Superior temporal gyrus (tissue), 1 donor: Measurements from ENCODE around the gene OSGEP.

Experiments used
- DNase-seq: peaks from one replicate; pipeline ENCODE4 v3.0.0-alpha.2; 2016; ENCODE audit errors: extremely low spot score

The OSGEP gene

GRCh38 chr14:20434701-20435581 lies 19.7 kb downstream of the OSGEP start:
- DNase-seq: peak; percentile 78

DNA sequence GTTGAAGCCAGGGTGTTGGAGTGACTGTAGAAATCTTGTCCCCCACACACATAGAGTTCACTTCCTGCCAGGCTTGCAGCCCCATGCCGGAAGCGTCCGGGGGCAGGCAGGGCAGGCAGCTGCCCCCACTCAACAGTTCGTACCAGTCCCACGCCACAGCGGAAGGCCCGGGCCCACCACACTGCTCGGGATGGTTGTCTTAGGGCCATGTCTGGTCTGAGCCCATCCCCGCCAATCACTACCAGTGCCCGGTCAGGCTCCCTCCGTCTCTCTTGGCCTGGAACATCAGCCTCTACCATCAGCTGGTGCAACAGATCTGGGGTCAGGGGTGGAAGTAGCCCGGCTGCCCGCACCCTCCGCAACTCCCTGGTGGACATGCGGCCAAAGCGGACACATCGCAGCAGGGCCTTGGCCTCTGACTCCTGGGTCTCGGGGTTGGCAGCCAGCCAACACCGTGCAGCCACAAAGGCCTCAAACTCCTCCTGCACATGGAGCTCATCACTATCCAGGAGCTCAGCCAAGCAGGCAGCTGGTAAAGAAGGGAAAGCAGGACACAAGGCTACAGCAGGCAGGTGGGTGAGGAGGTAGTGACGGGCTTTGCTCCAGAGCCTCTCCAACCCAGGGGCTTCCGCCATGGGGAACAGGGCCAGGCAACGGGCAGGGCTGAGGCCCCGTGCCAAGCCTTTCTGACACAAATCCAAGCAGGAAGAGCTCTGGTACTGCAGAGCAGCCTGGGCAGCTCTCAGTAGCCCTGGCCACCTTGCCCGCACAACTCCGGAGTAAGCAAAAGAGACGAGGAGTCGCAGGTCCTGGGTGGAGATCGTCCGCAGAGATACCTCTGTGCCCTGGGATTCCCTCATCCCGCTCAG lies 24.6 kb downstream of the OSGEP start:
- DNase-seq: no peak

GRCh38 chr14:20428802-20429201 lies 25.8 kb downstream of the OSGEP start:
- no peak for DNase-seq

DNA sequence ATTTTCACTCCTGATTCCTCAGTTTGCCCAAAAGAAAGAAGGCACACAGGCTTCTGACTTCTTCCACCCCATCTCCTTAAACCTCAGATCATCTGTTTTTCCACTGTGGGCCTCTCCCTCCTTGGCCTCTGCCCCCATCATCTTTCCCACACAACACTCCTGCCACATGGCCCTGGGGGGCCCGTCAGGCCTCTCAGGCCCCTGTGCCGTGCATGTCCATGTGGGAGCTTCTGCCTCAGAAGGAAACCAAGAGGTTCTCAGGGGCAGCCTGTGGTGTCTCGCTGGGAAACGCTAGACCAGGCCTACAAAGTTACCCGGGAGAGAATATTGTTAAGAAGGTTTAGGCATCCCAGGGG lies 26.6 kb downstream of the OSGEP start:
- DNase-seq: no peak

DNA sequence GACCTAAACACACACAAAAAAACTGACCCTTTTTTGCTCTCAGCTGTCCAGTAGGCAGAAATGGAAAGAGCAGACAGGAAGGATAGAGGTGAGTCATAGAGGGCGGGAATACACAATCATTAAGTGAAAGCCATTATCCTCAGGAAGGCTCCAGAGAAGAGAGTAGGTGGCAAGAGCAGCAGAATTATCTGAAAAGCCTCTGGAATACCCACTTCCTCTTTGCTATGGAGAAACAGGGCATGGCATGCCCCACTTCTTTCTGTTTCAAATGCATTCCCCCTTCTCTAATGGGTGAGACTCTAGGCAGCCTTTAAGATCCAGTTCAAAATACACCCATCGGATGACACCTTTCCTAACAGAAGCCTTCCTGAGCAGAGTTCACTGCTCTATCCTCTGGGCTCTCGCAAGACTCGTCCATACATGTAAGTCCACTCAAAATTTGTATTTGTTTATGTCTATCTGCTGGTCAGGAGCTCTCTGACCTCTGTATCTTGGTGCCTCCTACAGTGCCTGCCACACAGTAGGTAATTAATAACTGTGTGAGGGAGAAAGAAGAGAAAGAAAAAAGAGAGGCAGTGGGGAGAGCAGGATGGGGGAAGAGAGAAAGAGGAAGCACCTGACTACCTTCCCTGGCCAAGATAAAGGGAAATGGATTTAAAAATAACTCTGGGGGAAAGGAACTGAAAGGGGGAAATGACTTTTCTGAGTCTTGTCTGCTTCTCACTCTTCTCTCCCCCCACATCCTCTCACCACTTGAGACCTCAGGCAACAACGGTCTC lies 27.2 kb downstream of the OSGEP start:
- no peak for DNase-seq

DNA sequence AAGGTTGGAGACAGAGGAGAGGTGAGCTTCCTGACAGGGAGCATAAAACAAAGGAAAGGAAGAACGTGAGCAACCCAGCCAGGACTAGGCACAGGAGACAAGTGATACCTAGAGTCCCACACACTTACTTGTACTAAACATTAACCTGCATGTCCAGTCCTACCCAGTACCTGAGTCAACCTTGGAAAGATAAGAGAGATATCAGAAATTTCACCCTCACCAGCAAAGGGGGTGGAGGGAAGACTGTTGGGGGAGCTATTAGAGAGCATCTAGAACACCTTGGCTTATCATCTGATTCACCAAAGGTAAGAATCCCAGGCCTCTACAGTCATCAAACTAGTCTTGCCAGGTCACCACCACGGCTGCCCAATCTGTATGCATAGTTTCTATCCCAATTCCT lies 29.8 kb downstream of the OSGEP start:
- DNase-seq: no peak

GRCh38 chr14:20422886-20423285 lies 31.7 kb downstream of the OSGEP start:
- no peak for DNase-seq

- DNase-seq: no peak
These were observed 33.3 kb downstream of the OSGEP start for GRCh38 chr14:20421267-20421666.

- no peak for DNase-seq
These were observed 35.2 kb downstream of the OSGEP start for GRCh38 chr14:20419419-20419818.

GRCh38 chr14:20418501-20418909 lies 36.1 kb downstream of the OSGEP start:
- DNase-seq: no peak

DNA sequence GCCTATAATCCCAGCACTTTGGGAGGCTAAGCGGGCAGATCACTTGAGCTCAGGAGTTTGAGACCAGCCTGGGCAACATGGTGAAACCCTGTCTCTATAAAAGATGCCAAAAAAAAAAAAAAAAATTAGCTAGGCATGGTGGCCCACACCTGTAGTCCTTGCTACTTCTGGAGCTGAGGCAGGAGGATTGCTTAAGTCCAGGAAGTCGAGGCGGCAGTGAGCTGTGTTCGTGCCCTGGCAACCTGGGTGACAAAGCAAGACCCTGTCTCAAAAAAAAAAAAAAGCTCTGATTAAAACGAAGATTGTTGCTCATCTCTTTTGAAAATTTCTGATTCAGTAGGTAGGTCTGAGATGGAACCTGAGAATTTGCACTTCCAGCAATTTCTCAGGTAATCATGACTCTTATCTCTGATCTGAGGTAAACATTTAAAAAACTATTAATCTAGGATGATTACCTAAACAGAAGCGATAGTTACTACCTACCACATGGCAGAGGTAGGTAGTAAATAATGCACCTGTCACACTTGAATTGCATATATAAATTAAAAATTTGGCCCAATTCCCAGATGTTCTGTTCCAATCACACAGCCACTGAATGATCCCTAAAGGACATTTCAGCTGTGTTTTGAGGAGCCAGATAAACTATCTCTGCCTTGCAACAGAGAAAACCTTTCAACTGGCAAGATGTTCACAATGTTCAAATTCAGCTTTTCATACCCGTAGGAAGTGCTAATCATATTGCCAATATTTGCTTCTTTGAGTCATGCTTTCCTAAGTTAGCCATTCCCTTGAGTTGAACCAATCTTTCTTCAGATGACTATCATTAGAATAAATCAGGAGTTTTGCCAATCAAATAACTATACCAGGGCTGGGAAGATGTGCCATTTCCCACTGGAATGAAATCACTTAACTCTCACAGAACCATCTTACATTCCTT lies 37.1 kb downstream of the OSGEP start:
- no peak for DNase-seq

DNA sequence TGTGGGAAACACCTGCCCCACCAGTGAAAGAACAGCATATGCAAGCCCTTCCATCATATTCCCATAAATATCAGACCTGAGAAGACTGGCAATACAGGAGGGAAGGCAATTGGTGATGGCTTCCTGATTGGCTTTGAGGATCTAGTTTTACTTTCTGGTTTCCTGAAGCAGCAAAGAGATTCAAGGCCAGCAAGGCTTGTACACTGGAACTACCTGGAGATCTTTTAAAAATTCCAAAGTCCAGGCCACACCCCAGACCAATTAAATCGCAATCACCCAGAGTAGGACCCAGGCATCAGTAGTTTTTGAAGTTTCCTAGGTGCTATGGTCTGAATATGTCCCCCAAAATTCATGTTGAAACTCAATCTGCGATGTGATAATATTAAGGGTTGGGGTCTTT lies 38.4 kb downstream of the OSGEP start:
- DNase-seq: no peak

DNA sequence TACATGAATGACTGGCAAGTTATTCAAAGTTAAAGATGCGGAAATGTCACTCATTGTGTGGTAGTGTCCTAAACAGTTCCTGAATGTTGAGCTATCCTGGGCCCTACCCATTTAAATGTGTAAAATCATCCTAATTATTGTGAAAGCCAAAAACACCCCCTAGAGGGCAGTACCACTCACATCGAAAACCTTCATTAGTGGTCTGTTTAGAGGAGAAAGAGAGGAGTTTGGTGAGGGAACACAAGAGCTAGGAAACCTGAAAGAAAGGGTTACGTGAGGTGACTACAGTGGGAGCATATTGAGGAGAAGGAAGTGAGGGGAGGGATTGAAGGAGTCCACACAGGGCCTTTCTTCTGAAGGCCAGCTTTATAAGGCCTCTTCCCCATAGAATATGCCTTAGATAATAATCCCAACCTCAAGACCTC lies 38.8 kb downstream of the OSGEP start:
- DNase-seq: peak; percentile 83

DNA sequence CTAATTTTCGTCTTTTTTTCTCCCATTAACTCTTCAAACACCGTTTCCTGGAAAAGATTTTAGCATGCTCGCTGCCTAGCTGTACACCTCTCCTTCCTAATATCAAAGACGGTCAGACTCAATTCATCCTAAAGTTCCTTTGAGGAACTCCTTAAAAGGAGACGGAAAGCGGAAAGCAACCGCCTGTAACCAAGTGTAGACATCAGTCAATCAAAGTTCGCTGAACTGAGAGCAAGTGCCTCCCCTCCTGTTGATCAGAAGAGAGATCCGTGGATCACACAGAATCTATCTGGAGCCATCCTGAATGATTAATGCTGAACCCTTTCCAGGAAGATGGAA lies 40.9 kb downstream of the OSGEP start:
- peak; percentile 55 for DNase-seq

- DNase-seq: peak; percentile 72
These were observed 41.5 kb downstream of the OSGEP start, which contains the start of gene TEP1 for GRCh38 chr14:20412876-20413743. TSS of gene TEP1 (minus strand) at chr14:20413501. CDS start at chr14:20408439, 5,062 bp downstream.

- DNase-seq: peak; percentile 37
These were observed 42.2 kb downstream of the OSGEP start for GRCh38 chr14:20412411-20412810.

DNA sequence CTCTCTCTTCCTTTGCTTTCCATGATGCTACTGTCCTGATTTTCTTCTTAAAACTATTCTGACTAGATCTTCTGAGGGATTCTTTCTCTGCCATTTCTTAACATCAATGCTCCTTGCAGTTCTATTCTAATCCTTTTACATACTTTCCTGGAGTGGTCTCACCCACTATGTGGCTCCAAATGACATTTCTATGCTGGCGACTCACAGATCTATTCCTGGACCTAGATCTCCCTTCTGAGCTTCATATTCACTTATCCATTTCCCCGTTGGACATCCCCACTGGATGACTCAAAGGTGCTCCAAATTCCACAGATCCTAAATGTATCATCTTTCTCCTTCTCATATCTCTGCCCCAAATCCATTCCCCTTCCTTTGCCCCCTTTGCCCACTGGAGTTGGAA lies 45.4 kb downstream of the OSGEP start:
- no peak for DNase-seq

DNA sequence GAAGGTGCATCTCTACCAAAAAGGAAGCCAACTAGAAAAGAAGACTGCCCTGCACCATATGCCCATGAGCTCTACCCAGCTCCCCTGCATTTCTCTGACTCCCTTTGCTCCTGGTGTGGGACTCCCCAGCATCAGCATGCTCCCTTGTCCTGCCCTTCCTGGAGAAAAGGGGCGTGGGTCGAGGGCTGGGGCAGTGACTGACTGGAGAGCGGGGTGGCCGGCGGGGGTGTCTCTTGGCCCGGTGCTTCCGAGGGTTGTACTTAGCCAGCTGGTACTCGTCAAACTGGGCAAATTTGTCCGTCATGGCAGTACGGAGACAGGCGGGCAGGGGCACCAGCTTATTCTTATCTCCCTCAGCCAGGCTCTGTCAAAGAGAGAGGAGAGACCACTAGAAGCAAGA lies 51.1 kb downstream of the OSGEP start:
- DNase-seq: no peak

GRCh38 chr14:20400965-20401593 lies 53.5 kb downstream of the OSGEP start:
- DNase-seq: no peak

GRCh38 chr14:20400589-20400964 lies 54.0 kb downstream of the OSGEP start:
- DNase-seq: no peak
